Duodenal mucosa (tissue), 2 donors: ENCODE data around the gene PLA2G4C.

Experiments used
- H3K27ac ChIP-seq: one replicate; pipeline ENCODE4 v1.7.0; 2013; ENCODE audit warnings: low read depth, low read length
- H3K27me3 ChIP-seq, 2 donors: one replicate each; pipeline ENCODE4 v1.7.0; 2013; ENCODE audit warnings: low read length in 2 of 2, control low read depth in 1 of 2; ENCODE audit not compliant: insufficient read depth in 2 of 2, control insufficient read depth in 1 of 2
- H3K36me3 ChIP-seq, 2 donors: one replicate each; pipeline ENCODE4 v1.7.0; 2013; ENCODE audit warnings: low read length in 2 of 2, control low read depth in 1 of 2; ENCODE audit not compliant: insufficient read depth in 2 of 2, control insufficient read depth in 1 of 2
- H3K4me1 ChIP-seq, 2 donors: one replicate each; pipeline ENCODE4 v1.7.0; 2013; ENCODE audit warnings: low read length in 2 of 2, control low read depth in 1 of 2; ENCODE audit not compliant: insufficient read depth in 2 of 2, control insufficient read depth in 1 of 2
- H3K4me3 ChIP-seq, 2 donors: one replicate each; pipeline ENCODE4 v1.7.0; 2013; ENCODE audit warnings: low read length in 2 of 2, low read depth in 1 of 2
- H3K9ac ChIP-seq, 2 donors: one replicate each; pipeline ENCODE4 v1.7.0; 2013; ENCODE audit warnings: low read length in 2 of 2, low read depth in 1 of 2
- H3K9me3 ChIP-seq, 2 donors: one replicate each; pipeline ENCODE4 v1.7.0; 2013; ENCODE audit warnings: low read length in 2 of 2, control low read depth in 1 of 2; ENCODE audit not compliant: control insufficient read depth in 1 of 2

Gene PLA2G4C

GRCh38 chr19:47998800-47999199, 111.8 kb downstream of the PLA2G4C start:
- Histone ChIP-seq H3K27me3 (no peaks in the 10 kb centered on the region), H3K4me1 (no peaks in the 10 kb centered on the region), H3K9ac (no peak overlapping the region), H3K9me3 (no peaks in the 10 kb centered on the region), H3K27ac (no peak overlapping the region), H3K36me3 (no peaks in the 10 kb centered on the region), H3K4me3 (no peak overlapping the region)
